ENCODE measurements around the gene RBSN. TPM values are rescaled to one million over a fixed set of nuclear protein-coding genes. Genes with fewer than 3 reads are reported as not detected.

RBSN gene
- total RNA-seq, 1 donor from 2014 or later, result 17.7 TPM

Other genes with a start within 250 kb of the RBSN start
- 13.5 and 19.6 TPM in 2 replicates for gene NR2C2, start 151.6 kb downstream of the RBSN start, total RNA-seq
- 13.7 and 20.8 TPM in 2 replicates for gene MRPS25, start 33.8 kb downstream of the RBSN start, total RNA-seq
- gene CAPN7, start 107.1 kb upstream of the RBSN start, total RNA-seq, result 16.3 and 27.0 TPM in 2 replicates
- gene SH3BP5, start 233.4 kb upstream of the RBSN start, total RNA-seq, result 42.3 and 43.4 TPM in 2 replicates

All from lung microvascular endothelial cell (primary cell).